Inflammatory macrophage (primary cell): ENCODE results near the gene NFATC1.

Experiments
- DNase-seq, 2 donors: peaks; one replicate each; pipeline ENCODE4 v3.0.0-alpha.2; 2020 to 2022
- total RNA-seq, 18 experiments: gene quantifications; one replicate each; lab custom pipeline; 2026; ENCODE audit warnings: mixed read lengths in 6 of 18, inconsistent platforms in 2 of 18; lab: John Stamatoyannopoulos, UW

NFATC1 gene
- 7.4 to 29.8 (median 18.7) reads per million in 18 experiments for total RNA-seq

GRCh38 chr18:79395761-79396404 is at the start of gene NFATC1:
Gene NFATC1 (plus strand): TSS chr18:79395930. CDS start chr18:79396225, 295 bp downstream.
- DNase-seq: peak; percentile 19 to 64

GRCh38 chr18:79345981-79346380 is 49.7 kb upstream of the NFATC1 start:
- no peak for DNase-seq

GRCh38 chr18:79348066-79348465 is 47.7 kb upstream of the NFATC1 start:
- no peak for DNase-seq

GRCh38 chr18:79352432-79352831 is 43.3 kb upstream of the NFATC1 start:
- no peak for DNase-seq

- DNase-seq: no peak
These were observed 42.5 kb upstream of the NFATC1 start for GRCh38 chr18:79353267-79353666.

GRCh38 chr18:79354350-79354749 is 41.4 kb upstream of the NFATC1 start:
- DNase-seq: no peak

GRCh38 chr18:79355433-79356335 is 40.0 kb upstream of the NFATC1 start:
- no peak for DNase-seq

- no peak for DNase-seq
These were observed 39.3 kb upstream of the NFATC1 start for GRCh38 chr18:79356435-79356834.

GRCh38 chr18:79360933-79361332 is 34.8 kb upstream of the NFATC1 start:
- DNase-seq: no peak

- DNase-seq: no peak
These were observed 33.8 kb upstream of the NFATC1 start for GRCh38 chr18:79361766-79362522.

GRCh38 chr18:79365701-79366100 is 30.0 kb upstream of the NFATC1 start:
- DNase-seq: no peak

GRCh38 chr18:79366177-79367094 is 29.3 kb upstream of the NFATC1 start:
- no peak for DNase-seq

GRCh38 chr18:79367480-79367879 is 28.2 kb upstream of the NFATC1 start:
- DNase-seq: no peak

GRCh38 chr18:79367989-79368388 is 27.7 kb upstream of the NFATC1 start:
- DNase-seq: no peak

- DNase-seq: no peak
These were observed 27.0 kb upstream of the NFATC1 start for GRCh38 chr18:79368681-79369080.

GRCh38 chr18:79371561-79372121 is 24.1 kb upstream of the NFATC1 start:
- no peak for DNase-seq

- no peak for DNase-seq
These were observed 23.3 kb upstream of the NFATC1 start for GRCh38 chr18:79372461-79372860.

- no peak for DNase-seq
These were observed 22.7 kb upstream of the NFATC1 start for GRCh38 chr18:79372991-79373390.

- DNase-seq: no peak
These were observed 22.0 kb upstream of the NFATC1 start for GRCh38 chr18:79373736-79374135.

- no peak for DNase-seq
These were observed 21.1 kb upstream of the NFATC1 start for GRCh38 chr18:79374408-79375171.
